Measurements from ENCODE around the gene TRIM8.

GRCh38 chr10:102645741-102646609 lies 1.7 kb downstream of the TRIM8 start:
- TF ChIP-seq REST (IDR thresholded peaks at IDR 0.05; ENCODE audit: low read depth) (no peak), RAD21 (IDR thresholded peaks at IDR 0.05; ENCODE audit: low read depth) (no peak), TEAD4 (IDR thresholded peaks at IDR 0.05) (no peak), FOXM1 (IDR thresholded peaks at IDR 0.05; ENCODE audit: borderline replicate concordance, low read depth) (no peak), USF1 (IDR thresholded peaks at IDR 0.05) (no peak)
